DND-41 (cell line): Measurements from ENCODE around the gene EIF3J.
A peak's percentile ranks its signal among the peaks of the same experiment; 100 is the strongest.

ENCODE experiments used
- ATAC-seq: fragments of 200-7000 bp; cut with Tn5 transposase; 3 replicates; pipeline ENCODE4 v1.9.1; 2021; ENCODE audit warnings: low read depth; ENCODE audit not compliant: insufficient read depth
- DNase-seq: peaks from one replicate; pipeline ENCODE4 v3.0.0-alpha.2; 2020
- H2AFZ ChIP-seq: 2 replicates; pipeline ENCODE4 v1.6.0; 2012; ENCODE audit warnings: low read depth, low read length
- H3K27ac ChIP-seq: 2 replicates; pipeline ENCODE4 v1.5.1; 2012; ENCODE audit warnings: low read length, inconsistent platforms
- H3K27me3 ChIP-seq: fragments of 200-600 bp; sonication (generic); 2 replicates; pipeline ENCODE4 v1.6.0; 2012; ENCODE audit warnings: low read length, mild to moderate bottlenecking, inconsistent platforms; ENCODE audit not compliant: insufficient read depth, poor library complexity
- H3K36me3 ChIP-seq: 2 replicates; pipeline ENCODE4 v1.5.1; 2012; ENCODE audit warnings: low read length, inconsistent platforms; ENCODE audit not compliant: insufficient read depth
- H3K4me1 ChIP-seq: 2 replicates; pipeline ENCODE4 v1.5.1; 2012; ENCODE audit warnings: mild to moderate bottlenecking, low read length; ENCODE audit not compliant: insufficient read depth
- H3K4me2 ChIP-seq: 2 replicates; pipeline ENCODE4 v1.6.0; 2012; ENCODE audit warnings: mild to moderate bottlenecking, moderate library complexity, low read length, inconsistent platforms; ENCODE audit not compliant: insufficient read depth
- H3K4me3 ChIP-seq, 2 experiments: fragments of 200-600 bp in 1 of 2; shearing (Covaris generic) in 1 of 2; 2 replicates each; pipeline ENCODE4 v1.5.1; 2012 to 2016; ENCODE audit warnings: inconsistent platforms in 2 of 2, low read length in 2 of 2, mild to moderate bottlenecking in 2 of 2, low read depth in 1 of 2, moderate library complexity in 1 of 2
- H3K79me2 ChIP-seq: 2 replicates; pipeline ENCODE4 v1.6.0; 2012; ENCODE audit warnings: low read length, inconsistent platforms; ENCODE audit not compliant: insufficient read depth
- H3K9ac ChIP-seq: 2 replicates; pipeline ENCODE4 v1.6.0; 2012; ENCODE audit warnings: low read depth, mild to moderate bottlenecking, inconsistent platforms, low read length, moderate library complexity
- H3K9me3 ChIP-seq: 2 replicates; pipeline ENCODE4 v1.5.1; 2012; ENCODE audit warnings: low read length, moderate library complexity, mild to moderate bottlenecking, inconsistent platforms; ENCODE audit not compliant: insufficient read depth, severe bottlenecking
- H4K20me1 ChIP-seq: 2 replicates; pipeline ENCODE4 v1.6.0; 2012; ENCODE audit warnings: low read length; ENCODE audit not compliant: insufficient read depth
- CTCF ChIP-seq: IDR thresholded peaks from 2 replicates; pipeline ENCODE4 v1.5.1; 2012; ENCODE audit warnings: borderline replicate concordance, low read length, moderate library complexity, mild to moderate bottlenecking; ENCODE audit not compliant: poor library complexity, severe bottlenecking; ENCODE audit errors: extremely low read depth
- EZH2 ChIP-seq: IDR thresholded peaks from 3 replicates; pipeline ENCODE4 v1.6.1; 2012; ENCODE audit warnings: borderline replicate concordance, low read depth, mild to moderate bottlenecking, moderate library complexity, low read length, inconsistent platforms; ENCODE audit not compliant: severe bottlenecking

Gene EIF3J

GRCh38 chr15:44536302-44536961 lies 515 bp upstream of the EIF3J start:
- no peak for DNase-seq
- Histone ChIP-seq H3K79me2 (peaks cover 49% of the 10 kb centered on the region), H2AFZ (peak overlapping the region; percentile 100), H4K20me1 (peaks cover 6% of the 10 kb centered on the region; the same call in 1 of the 2 replicates), H3K4me1 (peaks cover 38% of the 10 kb centered on the region), H3K36me3 (peaks cover 21% of the 10 kb centered on the region), H3K9me3 (no peaks in the 10 kb centered on the region), H3K27ac (peak overlapping the region; percentile 93), H3K9ac (peak overlapping the region; percentile 97), H3K4me2 (peak overlapping the region; percentile 96), H3K4me3 (peak overlapping the region; percentile 75 to 86), H3K27me3 (no peaks in the 10 kb centered on the region)
- TF ChIP-seq EZH2 (no peak), CTCF (peak; percentile 42)
- ATAC-seq = peak; percentile 69

GRCh38 chr15:44537735-44538240 lies 841 bp downstream of the EIF3J start:
- H3K4me1 ChIP-seq = peaks cover 44% of the 10 kb centered on the region
- no peaks in the 10 kb centered on the region for H3K9me3 ChIP-seq
- H3K36me3 ChIP-seq = peaks cover 26% of the 10 kb centered on the region
- peak overlapping the region; percentile 69 to 86 for H3K4me3 ChIP-seq
- H3K27ac ChIP-seq = peak overlapping the region; percentile 75
- ATAC-seq (no peak), DNase-seq (no peak)
- peaks cover 62% of the 10 kb centered on the region for H3K79me2 ChIP-seq
- peaks cover 6% of the 10 kb centered on the region; the same call in 1 of the 2 replicates for H4K20me1 ChIP-seq
- peak overlapping the region; percentile 70 for H3K4me2 ChIP-seq
- TF ChIP-seq CTCF (no peak), EZH2 (no peak)
- peak overlapping the region; percentile 85 for H3K9ac ChIP-seq
- peak overlapping the region; percentile 86 for H2AFZ ChIP-seq
- H3K27me3 ChIP-seq = no peaks in the 10 kb centered on the region

- no peak for DNase-seq
- Histone ChIP-seq H3K4me2 (peak overlapping the region; percentile 20; the same call in 1 of the 2 replicates), H3K4me3 (no peak overlapping the region; a peak in 1 of 4 replicates)
Observed at GRCh38 chr15:44541282-44541958, 4.5 kb downstream of the EIF3J start.

More at GRCh38 chr15:44541282-44541958, 4.5 kb downstream of the EIF3J start:
- Histone ChIP-seq H3K4me1 (peaks cover 40% of the 10 kb centered on the region), H4K20me1 (peaks cover 19% of the 10 kb centered on the region; the same call in 1 of the 2 replicates), H3K36me3 (peaks cover 31% of the 10 kb centered on the region), H3K27me3 (no peaks in the 10 kb centered on the region), H3K9ac (no peak overlapping the region), H3K9me3 (no peaks in the 10 kb centered on the region), H2AFZ (no peak overlapping the region), H3K27ac (no peak overlapping the region), H3K79me2 (peaks cover 90% of the 10 kb centered on the region)
- no peak for ATAC-seq
- TF ChIP-seq CTCF (no peak), EZH2 (no peak)
